H1 (cell line): ENCODE measurements around the gene LYPD6B.

Experiments used
- CTCF ChIP-seq, 3 experiments: IDR thresholded peaks; 1 replicate in 2 of 3; 2 replicates in 1 of 3; pipeline versions ENCODE4 v1.5.1 to v1.6.1; 2011; ENCODE audit warnings: low read length in 3 of 3, mild to moderate bottlenecking in 3 of 3, inconsistent platforms in 2 of 3, low read depth in 1 of 3, moderate library complexity in 1 of 3; ENCODE audit not compliant: insufficient read depth in 1 of 3; ENCODE audit errors: control extremely low read depth in 1 of 3
- HDAC6 ChIP-seq: IDR thresholded peaks from one replicate; pipeline ENCODE4 v1.7.1; 2012; ENCODE audit warnings: low read depth, mild to moderate bottlenecking, inconsistent platforms, low read length, moderate library complexity
- SIX5 ChIP-seq: IDR thresholded peaks from 2 replicates; pipeline ENCODE4 v1.6.1; 2011; ENCODE audit warnings: mild to moderate bottlenecking, low read depth, low read length
- SP1 ChIP-seq: IDR thresholded peaks from 2 replicates; pipeline ENCODE4 v1.6.1; 2011; ENCODE audit warnings: low read depth, low read length
- TAF1 ChIP-seq: IDR thresholded peaks from 2 replicates; pipeline ENCODE4 v1.6.1; 2011; ENCODE audit warnings: mild to moderate bottlenecking, low read depth, low read length
- YY1 ChIP-seq: IDR thresholded peaks from 2 replicates; pipeline ENCODE4 v1.6.1; 2011; ENCODE audit warnings: low read depth, mild to moderate bottlenecking, low read length

DNA sequence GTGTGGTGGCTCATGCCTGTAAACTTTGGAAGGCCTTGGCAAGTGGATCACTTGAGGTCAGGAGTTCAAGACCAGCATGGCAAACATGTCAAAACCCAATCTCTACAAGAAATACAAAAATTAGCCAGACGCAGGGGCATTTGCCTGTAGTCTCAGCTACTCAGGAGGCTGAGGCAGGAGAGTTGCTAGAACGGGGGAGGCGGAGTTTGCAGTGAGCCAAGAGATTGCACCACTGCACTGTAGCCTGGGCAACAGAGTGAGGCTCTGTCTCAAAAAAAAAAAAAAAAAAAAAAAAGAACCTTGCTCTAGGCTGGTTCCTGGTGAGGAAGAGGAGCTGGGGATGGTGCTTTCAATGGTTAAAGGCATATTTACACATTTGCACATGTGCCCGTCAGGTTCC lies 129.4 kb downstream of the LYPD6B start:
- no peak for TF ChIP-seq SP1
- no peak for TF ChIP-seq HDAC6
- no peak for TF ChIP-seq YY1
- TF ChIP-seq CTCF (IDR thresholded peaks at IDR 0.05; ENCODE audit: control extremely low read depth in 1 of 3, insufficient read depth in 1 of 3, low read depth in 1 of 3, low read length in 3 of 3), result no peak
- TF ChIP-seq SIX5, result no peak
- TF ChIP-seq TAF1, result no peak
